ENCODE results near the gene CGB8.
"Not testable (repeated sequence)": the region's sequence is repeated elsewhere in the genome, so short reads cannot be mapped to it uniquely, and the experiment has no call there.

Gene CGB8

DNA sequence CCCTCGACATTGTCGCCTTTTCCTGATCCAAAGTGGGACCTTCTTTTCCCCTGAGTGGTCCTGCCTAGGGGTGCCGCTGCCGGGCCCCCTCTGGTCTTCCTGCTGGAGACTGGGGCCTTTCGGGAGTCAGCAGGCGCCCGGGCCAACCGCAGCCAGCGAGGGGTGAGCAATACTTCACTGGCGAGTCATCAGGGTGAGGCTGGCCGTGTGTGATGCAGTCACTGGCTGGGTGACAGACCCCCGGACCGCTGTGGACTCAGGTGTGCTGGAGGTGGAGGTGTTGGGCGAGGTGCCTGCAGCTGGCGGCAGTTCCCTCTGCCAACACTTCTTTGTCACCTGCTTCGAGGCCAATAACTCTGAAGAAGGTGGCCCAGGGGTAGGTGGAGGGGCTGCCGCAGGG is 6.7 kb downstream of the CGB8 start:
- TF ChIP-seq EZH2phosphoT487 (IDR thresholded peaks at IDR 0.05; ENCODE audit: low read depth): no peak
- no peak for TF ChIP-seq CTCF (IDR thresholded peaks at IDR 0.05; ENCODE audit: low read depth, low read length)
- Histone ChIP-seq H3K27me3 (ENCODE audit: low read depth, low read length) (no peaks in the 10 kb centered on the region), H3K9me3 (ENCODE audit: insufficient read depth, low read length) (no peaks in the 10 kb centered on the region), H3K4me2 (ENCODE audit: low read length) (no peak overlapping the region), H3K4me1 (ENCODE audit: low read length) (no peaks in the 10 kb centered on the region), H3K36me3 (replicated peaks; ENCODE audit: low read depth, low read length) (no peaks in the 10 kb centered on the region), H3K4me3 (ENCODE audit: low read length) (no peak overlapping the region), H3K79me2 (ENCODE audit: low read length) (no peaks in the 10 kb centered on the region), H4K20me1 (ENCODE audit: insufficient read depth, low read length) (no peaks in the 10 kb centered on the region), H3K27ac (ENCODE audit: low read length) (no peak overlapping the region), H2AFZ (ENCODE audit: low read depth, low read length) (no peak overlapping the region), H3K9ac (ENCODE audit: low read length) (no peak overlapping the region)

DNA sequence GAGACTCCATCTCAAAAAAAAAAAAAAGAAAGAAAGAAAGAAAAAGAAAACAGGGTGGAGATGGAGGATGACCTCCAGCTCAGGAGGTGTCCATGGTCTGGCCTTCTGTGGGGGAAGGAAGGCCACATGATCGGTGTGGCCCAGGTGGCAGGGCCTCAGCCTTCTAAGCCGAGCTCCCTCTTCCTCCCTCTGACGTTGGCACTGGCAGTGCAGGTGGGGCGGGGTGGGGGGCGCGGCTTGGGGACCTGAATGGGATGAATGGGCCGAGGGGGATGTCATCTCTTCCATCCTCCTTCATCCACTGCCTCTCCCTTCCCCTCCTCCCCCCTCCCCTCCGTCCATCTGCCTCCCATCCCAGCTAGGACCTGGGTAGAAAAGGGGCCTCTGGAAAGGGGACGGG is 9.2 kb downstream of the CGB8 start:
- not testable (repeated sequence) for H3K4me2 ChIP-seq (ENCODE audit: low read length); H3K4me1 ChIP-seq (ENCODE audit: low read length); H2AFZ ChIP-seq (ENCODE audit: low read depth, low read length); H3K27ac ChIP-seq (ENCODE audit: low read length); H3K9me3 ChIP-seq (ENCODE audit: insufficient read depth, low read length); H3K27me3 ChIP-seq (ENCODE audit: low read depth, low read length); H3K9ac ChIP-seq (ENCODE audit: low read length); H3K36me3 ChIP-seq (replicated peaks; ENCODE audit: low read depth, low read length); H3K4me3 ChIP-seq (ENCODE audit: low read length); H4K20me1 ChIP-seq (ENCODE audit: insufficient read depth, low read length); H3K79me2 ChIP-seq (ENCODE audit: low read length)

- H3K4me3 ChIP-seq (ENCODE audit: low read length); H3K36me3 ChIP-seq (replicated peaks; ENCODE audit: low read depth, low read length); H3K9me3 ChIP-seq (ENCODE audit: insufficient read depth, low read length); H2AFZ ChIP-seq (ENCODE audit: low read depth, low read length); H3K27ac ChIP-seq (ENCODE audit: low read length); H4K20me1 ChIP-seq (ENCODE audit: insufficient read depth, low read length); H3K4me1 ChIP-seq (ENCODE audit: low read length); H3K9ac ChIP-seq (ENCODE audit: low read length); H3K4me2 ChIP-seq (ENCODE audit: low read length); H3K79me2 ChIP-seq (ENCODE audit: low read length); H3K27me3 ChIP-seq (ENCODE audit: low read depth, low read length): not testable (repeated sequence)
These were observed 10.2 kb downstream of the CGB8 start for GRCh38 chr19:49038557-49039276.

DNA sequence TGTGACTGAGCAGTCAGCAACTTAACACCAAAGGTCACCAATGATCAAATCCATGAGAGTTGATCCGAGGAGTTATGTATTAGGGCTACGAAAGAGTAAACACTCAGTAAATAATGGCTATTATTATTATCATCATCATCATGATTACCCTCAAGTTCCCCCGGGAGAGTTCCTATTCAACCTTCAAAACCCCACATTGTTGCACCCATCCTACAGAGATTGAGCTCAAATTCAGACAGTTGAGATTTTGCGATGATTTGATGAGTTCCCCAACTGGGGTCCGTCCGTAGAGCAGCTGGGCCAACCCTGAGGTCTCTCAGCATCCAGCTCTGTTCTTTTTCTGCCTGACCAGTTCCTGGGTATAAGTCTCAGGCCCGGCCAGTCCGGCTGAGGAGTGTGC is 10.8 kb downstream of the CGB8 start:
- not testable (repeated sequence) for H2AFZ ChIP-seq (ENCODE audit: low read depth, low read length); H3K27ac ChIP-seq (ENCODE audit: low read length); H3K4me2 ChIP-seq (ENCODE audit: low read length); H3K9ac ChIP-seq (ENCODE audit: low read length); H3K27me3 ChIP-seq (ENCODE audit: low read depth, low read length); H3K4me3 ChIP-seq (ENCODE audit: low read length); H3K79me2 ChIP-seq (ENCODE audit: low read length); H3K4me1 ChIP-seq (ENCODE audit: low read length); H3K36me3 ChIP-seq (replicated peaks; ENCODE audit: low read depth, low read length); H3K9me3 ChIP-seq (ENCODE audit: insufficient read depth, low read length); H4K20me1 ChIP-seq (ENCODE audit: insufficient read depth, low read length)

GRCh38 chr19:49036815-49037214 is 12.1 kb downstream of the CGB8 start, which contains the start of gene CGB1:
Gene CGB1 (minus strand): TSS chr19:49036895. CDS start chr19:49036711, 184 bp downstream.
- not testable (repeated sequence) for H3K4me1 ChIP-seq (ENCODE audit: low read length); H4K20me1 ChIP-seq (ENCODE audit: insufficient read depth, low read length); H3K27ac ChIP-seq (ENCODE audit: low read length); H2AFZ ChIP-seq (ENCODE audit: low read depth, low read length); H3K36me3 ChIP-seq (replicated peaks; ENCODE audit: low read depth, low read length); H3K4me3 ChIP-seq (ENCODE audit: low read length); H3K9me3 ChIP-seq (ENCODE audit: insufficient read depth, low read length); H3K27me3 ChIP-seq (ENCODE audit: low read depth, low read length); H3K79me2 ChIP-seq (ENCODE audit: low read length); H3K4me2 ChIP-seq (ENCODE audit: low read length); H3K9ac ChIP-seq (ENCODE audit: low read length)
- peak; percentile 59 for TF ChIP-seq CTCF (IDR thresholded peaks at IDR 0.05; ENCODE audit: low read depth, low read length)

Data from OCI-LY3 (cell line).